Astrocyte of the spinal cord (primary cell): ENCODE measurements around the gene TERB1.

Experiments used
- DNase-seq: peaks from one replicate; pipeline ENCODE4 v3.0.0; 2011; ENCODE audit warnings: low read depth, low spot score
- H3K4me3 ChIP-seq: 2 replicates; pipeline ENCODE4 v1.5.1; 2011; ENCODE audit warnings: low read depth, mild to moderate bottlenecking, low read length, moderate library complexity
- CTCF ChIP-seq: IDR thresholded peaks from 2 replicates; pipeline ENCODE4 v1.5.1; 2012; ENCODE audit warnings: low read depth, mild to moderate bottlenecking, low read length, inconsistent platforms
- in situ Hi-C: cut with HindIII; loops from 2 replicates; pipeline ENCODE4 v1.10.0; 2017; ENCODE audit warnings: low sequenced_read_pairs

TERB1 gene

GRCh38 chr16:66746048-66746447 is 55.3 kb downstream of the TERB1 start:
- DNase-seq, result no peak
- in situ Hi-C loops, result no loop called here
- TF ChIP-seq CTCF, result no peak
- no peak overlapping the region for H3K4me3 ChIP-seq

GRCh38 chr16:66741950-66742808 is 59.2 kb downstream of the TERB1 start:
- TF ChIP-seq CTCF, result no peak
- no peak overlapping the region for H3K4me3 ChIP-seq
- in situ Hi-C loops, result no loop called here
- DNase-seq, result no peak

GRCh38 chr16:66741169-66741900 is 60.0 kb downstream of the TERB1 start:
- H3K4me3 ChIP-seq, result no peak overlapping the region
- peak; percentile 96 for DNase-seq
- in situ Hi-C loops, result no loop called here
- TF ChIP-seq CTCF, result no peak

- TF ChIP-seq CTCF, result no peak
- no peak overlapping the region for H3K4me3 ChIP-seq
- in situ Hi-C loops, result no loop called here
- DNase-seq, result peak; percentile 27
These were observed 60.9 kb downstream of the TERB1 start for GRCh38 chr16:66740533-66740932.

- DNase-seq, result peak; percentile 59
- in situ Hi-C loops, result no loop called here
- peak; percentile 67 for TF ChIP-seq CTCF
- H3K4me3 ChIP-seq, result no peak overlapping the region
These were observed 61.4 kb downstream of the TERB1 start for GRCh38 chr16:66740010-66740409.

GRCh38 chr16:66735891-66736290 is 65.5 kb downstream of the TERB1 start:
- no peak for DNase-seq
- in situ Hi-C loops, result no loop called here
- no peak for TF ChIP-seq CTCF

More at GRCh38 chr16:66735891-66736290, 65.5 kb downstream of the TERB1 start:
- no peak overlapping the region for H3K4me3 ChIP-seq
